IMR-90 (cell line): Measurements from ENCODE around the gene DYNC2LI1. TPM values are rescaled to one million over a fixed set of nuclear protein-coding genes. Genes with fewer than 3 reads are reported as not detected.

ENCODE experiments used
- ATAC-seq: fragments of 200-7000 bp; cut with Tn5 transposase; 2 replicates; pipeline ENCODE4 v1.9.1; 2020; ENCODE audit warnings: low read depth, mild to moderate bottlenecking, moderate library complexity
- BruUV-seq: library from RNA; stranded (reverse); fragments of 400-500 nt; replicated peaks from 2 replicates; lab custom pipeline; 2021; lab: Mats Ljungman, UMichigan
- CTCF ChIA-PET: fragments of 300-600 bp; formaldehyde crosslinking; extraction: SDS; loops from one replicate; lab custom pipeline; 2021; ENCODE audit warnings: antibody characterized with exemption; lab: Yijun Ruan, JAX
- POLR2A ChIA-PET: fragments of 300-600 bp; sonication (Branson Sonifier 250); formaldehyde crosslinking; loops from one replicate; lab custom pipeline; 2022; ENCODE audit warnings: antibody characterized with exemption; ENCODE audit not compliant: unreplicated experiment; lab: Charles Lee
- DNase-seq: peaks from one replicate; pipeline ENCODE4 v3.0.0; 2013
- H2AFZ ChIP-seq: replicated peaks from 2 replicates; pipeline ENCODE3; 2013; ENCODE audit warnings: low read length, mild to moderate bottlenecking; ENCODE audit not compliant: poor library complexity
- H2AK5ac ChIP-seq: 2 replicates; pipeline ENCODE4 v1.6.1; 2013; ENCODE audit warnings: low read depth, low read length, inconsistent platforms
- H2AK9ac ChIP-seq: replicated peaks from 2 replicates; pipeline ENCODE3; 2013; ENCODE audit warnings: mild to moderate bottlenecking, low read depth, low read length, moderate library complexity; ENCODE audit not compliant: poor library complexity
- H2BK120ac ChIP-seq: 2 replicates; pipeline ENCODE4 v1.6.1; 2013; ENCODE audit warnings: low read depth, low read length, inconsistent platforms
- H2BK15ac ChIP-seq: 3 replicates; pipeline ENCODE4 v1.6.1; 2013; ENCODE audit warnings: low read depth, low read length, inconsistent platforms
- H2BK20ac ChIP-seq: 2 replicates; pipeline ENCODE4 v1.6.1; 2013; ENCODE audit warnings: low read depth, mild to moderate bottlenecking, inconsistent platforms, low read length, moderate library complexity
- H2BK5ac ChIP-seq: 2 replicates; pipeline ENCODE4 v1.6.1; 2013; ENCODE audit warnings: mild to moderate bottlenecking, low read depth, low read length, inconsistent platforms; ENCODE audit not compliant: poor library complexity, severe bottlenecking
- H3K14ac ChIP-seq: replicated peaks from 2 replicates; pipeline ENCODE4 v1.6.1; 2013; ENCODE audit warnings: low read depth, low read length, inconsistent platforms
- H3K18ac ChIP-seq: 2 replicates; pipeline ENCODE4 v1.6.1; 2013; ENCODE audit warnings: low read depth, low read length, control low read depth
- H3K23ac ChIP-seq: 2 replicates; pipeline ENCODE4 v1.6.1; 2013; ENCODE audit warnings: low read depth, low read length, inconsistent platforms
- H3K27ac ChIP-seq: 2 replicates; pipeline ENCODE4 v1.5.1; 2013; ENCODE audit warnings: mild to moderate bottlenecking, control low read depth, low read length; ENCODE audit not compliant: insufficient read depth
- H3K27me3 ChIP-seq: 2 replicates; pipeline ENCODE4 v1.6.1; 2013; ENCODE audit warnings: low read length; ENCODE audit not compliant: control insufficient read depth, insufficient read depth
- H3K36me3 ChIP-seq: 2 replicates; pipeline ENCODE4 v1.6.1; 2013; ENCODE audit warnings: low read length, mixed read lengths; ENCODE audit not compliant: control insufficient read depth, insufficient read depth
- H3K4ac ChIP-seq: 2 replicates; pipeline ENCODE4 v1.6.1; 2013; ENCODE audit warnings: low read depth, low read length, inconsistent platforms
- H3K4me1 ChIP-seq: 2 replicates; pipeline ENCODE4 v1.6.1; 2013; ENCODE audit warnings: low read length, mixed read lengths; ENCODE audit not compliant: control insufficient read depth, insufficient read depth
- H3K4me2 ChIP-seq: 2 replicates; pipeline ENCODE4 v1.6.1; 2013; ENCODE audit warnings: low read depth, mild to moderate bottlenecking, control low read depth, low read length, moderate library complexity
- H3K4me3 ChIP-seq: 2 replicates; pipeline ENCODE4 v1.5.1; 2013; ENCODE audit warnings: low read depth, mild to moderate bottlenecking, control low read depth, low read length, moderate library complexity; ENCODE audit not compliant: insufficient read depth
- H3K56ac ChIP-seq: 2 replicates; pipeline ENCODE4 v1.6.1; 2013; ENCODE audit warnings: low read length, inconsistent platforms; ENCODE audit not compliant: insufficient read depth; ENCODE audit errors: extremely low read depth
- H3K79me1 ChIP-seq, 2 experiments: 2 replicates each; pipeline ENCODE4 v1.6.1; 2013; ENCODE audit warnings: low read length in 2 of 2, inconsistent platforms in 1 of 2, low read depth in 1 of 2
- H3K9ac ChIP-seq: 2 replicates; pipeline ENCODE4 v1.6.1; 2013; ENCODE audit warnings: low read depth, low read length, control low read depth
- H3K9me1 ChIP-seq: 2 replicates; pipeline ENCODE4 v1.6.1; 2013; ENCODE audit warnings: low read length, inconsistent platforms; ENCODE audit not compliant: insufficient read depth
- H3K9me3 ChIP-seq: 2 replicates; pipeline ENCODE4 v1.6.1; 2013; ENCODE audit warnings: low read length; ENCODE audit not compliant: control insufficient read depth, insufficient read depth
- H4K20me1 ChIP-seq: 2 replicates; pipeline ENCODE4 v1.6.1; 2013; ENCODE audit warnings: low read length, inconsistent platforms; ENCODE audit not compliant: insufficient read depth
- H4K5ac ChIP-seq: 2 replicates; pipeline ENCODE4 v1.6.1; 2013; ENCODE audit warnings: mild to moderate bottlenecking, low read depth, low read length, control low read depth
- H4K8ac ChIP-seq, 2 experiments: 2 replicates each; pipeline ENCODE4 v1.6.1; 2013; ENCODE audit warnings: low read depth in 2 of 2, low read length in 2 of 2, control low read depth in 1 of 2, inconsistent platforms in 1 of 2
- H4K91ac ChIP-seq: 2 replicates; pipeline ENCODE4 v1.6.1; 2013; ENCODE audit warnings: low read depth, low read length, inconsistent platforms; ENCODE audit not compliant: insufficient read depth
- FOS ChIP-seq: fragments of 150-350 bp; IDR thresholded peaks from 2 replicates; pipeline ENCODE4 v1.6.1; 2016; ENCODE audit warnings: low read depth, low read length
- MAFK ChIP-seq: IDR thresholded peaks from 2 replicates; pipeline ENCODE4 v1.6.1; 2012; ENCODE audit warnings: low read depth, low read length, improper control_type of control experiment
- MAZ ChIP-seq: IDR thresholded peaks from 2 replicates; pipeline ENCODE4 v1.6.1; 2012; ENCODE audit warnings: low read depth, mild to moderate bottlenecking, low read length, improper control_type of control experiment, moderate library complexity, borderline replicate concordance
- SMC3 ChIP-seq: fragments of 150-350 bp; IDR thresholded peaks from 2 replicates; pipeline ENCODE4 v1.6.1; 2016; ENCODE audit warnings: low read depth, mild to moderate bottlenecking, antibody characterized with exemption, low read length, moderate library complexity
- WGBS, 2 experiments: methylation state at CpG; one replicate each; pipeline versions ENCODE4 v1.1.5 to v1.1.7; 2013; ENCODE audit warnings: missing lambda C conversion rate in 2 of 2; ENCODE audit not compliant: insufficient read length in 1 of 2; ENCODE audit errors: extremely low coverage in 2 of 2; 5-methylcytosine and 5-hydroxymethylcytosine counted together
- dilution Hi-C: fragments of 300-500 bp; cut with HindIII; formaldehyde crosslinking; loops from one replicate; pipeline ENCODE4 v1.14.3; 2018; ENCODE audit warnings: low sequenced_read_pairs; ENCODE audit not compliant: unreplicated experiment
- in situ Hi-C: fragments of 300-500 bp; cut with MboI; formaldehyde crosslinking; loops from 3 replicates; pipeline ENCODE4 v1.14.3; 2019; ENCODE audit warnings: low sequenced_read_pairs, inconsistent platforms, mixed read lengths
- intact Hi-C: fragments of 100-400 bp; cut with micrococcal nuclease; formaldehyde crosslinking; loops from 2 replicates; pipeline ENCODE4 v1.10.0; 2022
- polyA plus RNA-seq, 3 experiments: library from polyadenylated mRNA; depleted of rRNA; stranded (reverse); fragments of >200 nt; gene quantifications; 2 replicates each; pipeline ENCODE4 v1.2.3, GENCODE V29; 2012; ENCODE audit warnings: low replicate concordance in 1 of 3
- total RNA-seq: library from RNA; depleted of rRNA; stranded (reverse); fragments of >200 nt; gene quantifications from 2 replicates; pipeline ENCODE4 v1.2.3, GENCODE V29; 2012
- TF ChIP-seq, protein P1 (sequence below): fragments of 150-350 bp; IDR thresholded peaks from 2 replicates; pipeline ENCODE4 v1.6.1; 2016; ENCODE audit warnings: low read depth, mild to moderate bottlenecking, low read length, moderate library complexity, borderline replicate concordance
- TF ChIP-seq, protein P2 (sequence below): conservative IDR thresholded peaks from 2 replicates; pipeline ENCODE4 v1.5.1; 2012; ENCODE audit warnings: mild to moderate bottlenecking, low read depth, low read length, improper control_type of control experiment
- TF ChIP-seq, protein P3 (sequence below): fragments of 150-350 bp; IDR thresholded peaks from 2 replicates; pipeline ENCODE4 v1.6.1; 2017; ENCODE audit warnings: mild to moderate bottlenecking, antibody characterized with exemption, low read length, low read depth

Gene DYNC2LI1
- total and polyA plus RNA-seq, 2 of the 4 experiments (the other 2 are of a cell fraction) = 5.2 to 10.4 TPM

DNA sequence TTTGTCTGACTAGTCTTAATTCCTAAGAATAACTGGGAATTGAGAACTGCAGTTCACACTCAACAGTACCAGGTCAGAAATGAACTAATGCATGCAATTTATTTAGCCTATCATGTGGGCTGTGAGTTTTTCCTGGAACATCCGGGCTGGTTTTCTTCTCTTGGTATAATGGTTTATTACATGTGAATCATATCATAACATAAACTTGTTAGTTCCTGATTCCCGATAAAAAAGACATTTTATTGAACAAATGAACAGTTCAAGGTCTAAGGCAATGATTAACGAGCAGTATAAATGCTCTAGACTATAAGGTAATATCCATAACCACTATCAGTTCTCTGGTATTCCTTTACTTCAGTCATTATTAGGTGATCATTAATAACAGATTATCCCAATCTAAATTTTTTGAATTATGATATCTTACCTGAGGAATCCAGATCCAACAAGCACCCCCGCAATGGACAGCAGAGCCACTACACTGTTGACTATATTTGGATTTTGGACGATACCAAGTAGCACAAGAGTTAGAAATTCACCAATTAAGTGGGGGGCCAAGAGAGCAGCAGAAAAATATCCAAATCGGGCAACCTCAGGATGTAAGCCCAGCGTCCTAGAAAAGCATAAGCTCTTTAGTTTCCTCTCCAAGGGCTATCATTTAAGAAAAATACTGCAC is 45.8 kb downstream of the DYNC2LI1 start:
- no peak for ATAC-seq
- in situ Hi-C loops (no loop called here), intact Hi-C loops (no loop called here), dilution Hi-C loops (no loop called here)
- Histone ChIP-seq H3K14ac (no peak overlapping the region), H2BK120ac (no peak overlapping the region), H2BK20ac (no peak overlapping the region), H3K9me1 (no peaks in the 10 kb centered on the region), H3K9me3 (no peaks in the 10 kb centered on the region), H4K20me1 (no peaks in the 10 kb centered on the region), H3K27me3 (peaks cover 17% of the 10 kb centered on the region), H3K4me1 (no peaks in the 10 kb centered on the region), H3K4me2 (no peak overlapping the region), H3K4me3 (no peak overlapping the region), H2AK5ac (no peak overlapping the region), H2AFZ (no peak overlapping the region), H3K23ac (no peak overlapping the region), H3K79me1 (no peaks in the 10 kb centered on the region), H3K4ac (no peak overlapping the region), H4K91ac (no peak overlapping the region), H3K18ac (no peak overlapping the region), H3K27ac (no peak overlapping the region), H4K8ac (no peak overlapping the region), H3K56ac (no peak overlapping the region), H3K9ac (no peak overlapping the region), H2BK5ac (no peak overlapping the region), H3K36me3 (no peaks in the 10 kb centered on the region), H4K5ac (no peak overlapping the region), H2BK15ac (no peak overlapping the region), H2AK9ac (no peak overlapping the region)
- TF ChIP-seq, protein P1, sequence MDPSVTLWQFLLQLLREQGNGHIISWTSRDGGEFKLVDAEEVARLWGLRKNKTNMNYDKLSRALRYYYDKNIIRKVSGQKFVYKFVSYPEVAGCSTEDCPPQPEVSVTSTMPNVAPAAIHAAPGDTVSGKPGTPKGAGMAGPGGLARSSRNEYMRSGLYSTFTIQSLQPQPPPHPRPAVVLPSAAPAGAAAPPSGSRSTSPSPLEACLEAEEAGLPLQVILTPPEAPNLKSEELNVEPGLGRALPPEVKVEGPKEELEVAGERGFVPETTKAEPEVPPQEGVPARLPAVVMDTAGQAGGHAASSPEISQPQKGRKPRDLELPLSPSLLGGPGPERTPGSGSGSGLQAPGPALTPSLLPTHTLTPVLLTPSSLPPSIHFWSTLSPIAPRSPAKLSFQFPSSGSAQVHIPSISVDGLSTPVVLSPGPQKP = no peak
- TF ChIP-seq SMC3 = no peak
- TF ChIP-seq MAZ = no peak
- no peak for TF ChIP-seq MAFK
- TF ChIP-seq, protein P2, sequence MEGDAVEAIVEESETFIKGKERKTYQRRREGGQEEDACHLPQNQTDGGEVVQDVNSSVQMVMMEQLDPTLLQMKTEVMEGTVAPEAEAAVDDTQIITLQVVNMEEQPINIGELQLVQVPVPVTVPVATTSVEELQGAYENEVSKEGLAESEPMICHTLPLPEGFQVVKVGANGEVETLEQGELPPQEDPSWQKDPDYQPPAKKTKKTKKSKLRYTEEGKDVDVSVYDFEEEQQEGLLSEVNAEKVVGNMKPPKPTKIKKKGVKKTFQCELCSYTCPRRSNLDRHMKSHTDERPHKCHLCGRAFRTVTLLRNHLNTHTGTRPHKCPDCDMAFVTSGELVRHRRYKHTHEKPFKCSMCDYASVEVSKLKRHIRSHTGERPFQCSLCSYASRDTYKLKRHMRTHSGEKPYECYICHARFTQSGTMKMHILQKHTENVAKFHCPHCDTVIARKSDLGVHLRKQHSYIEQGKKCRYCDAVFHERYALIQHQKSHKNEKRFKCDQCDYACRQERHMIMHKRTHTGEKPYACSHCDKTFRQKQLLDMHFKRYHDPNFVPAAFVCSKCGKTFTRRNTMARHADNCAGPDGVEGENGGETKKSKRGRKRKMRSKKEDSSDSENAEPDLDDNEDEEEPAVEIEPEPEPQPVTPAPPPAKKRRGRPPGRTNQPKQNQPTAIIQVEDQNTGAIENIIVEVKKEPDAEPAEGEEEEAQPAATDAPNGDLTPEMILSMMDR = no peak
- TF ChIP-seq FOS = no peak
- TF ChIP-seq, protein P3, sequence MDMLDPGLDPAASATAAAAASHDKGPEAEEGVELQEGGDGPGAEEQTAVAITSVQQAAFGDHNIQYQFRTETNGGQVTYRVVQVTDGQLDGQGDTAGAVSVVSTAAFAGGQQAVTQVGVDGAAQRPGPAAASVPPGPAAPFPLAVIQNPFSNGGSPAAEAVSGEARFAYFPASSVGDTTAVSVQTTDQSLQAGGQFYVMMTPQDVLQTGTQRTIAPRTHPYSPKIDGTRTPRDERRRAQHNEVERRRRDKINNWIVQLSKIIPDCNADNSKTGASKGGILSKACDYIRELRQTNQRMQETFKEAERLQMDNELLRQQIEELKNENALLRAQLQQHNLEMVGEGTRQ = no peak
- CTCF ChIA-PET = no interaction called here
- no peak for DNase-seq
- 100% methylated on average over 1 of the region's 7 CpGs; no CpG with 5 or more reads in 1 of the 2 experiments for WGBS, 2 experiments
- POLR2A ChIA-PET = no interaction called here
- BruUV-seq = no TSS peak
